HG02981 (cell line): ENCODE measurements around the gene MAPK1.
"Not testable (repeated sequence)": the region's sequence is repeated elsewhere in the genome, so short reads cannot be mapped to it uniquely, and the experiment has no call there.

ENCODE experiments used
- ATAC-seq: cut with Tn5 transposase; IDR thresholded peaks from one replicate; pipeline ENCODE4 v1.9.1; 2021; ENCODE audit warnings: mild to moderate bottlenecking, moderate library complexity; ENCODE audit not compliant: unreplicated experiment

MAPK1 gene

DNA sequence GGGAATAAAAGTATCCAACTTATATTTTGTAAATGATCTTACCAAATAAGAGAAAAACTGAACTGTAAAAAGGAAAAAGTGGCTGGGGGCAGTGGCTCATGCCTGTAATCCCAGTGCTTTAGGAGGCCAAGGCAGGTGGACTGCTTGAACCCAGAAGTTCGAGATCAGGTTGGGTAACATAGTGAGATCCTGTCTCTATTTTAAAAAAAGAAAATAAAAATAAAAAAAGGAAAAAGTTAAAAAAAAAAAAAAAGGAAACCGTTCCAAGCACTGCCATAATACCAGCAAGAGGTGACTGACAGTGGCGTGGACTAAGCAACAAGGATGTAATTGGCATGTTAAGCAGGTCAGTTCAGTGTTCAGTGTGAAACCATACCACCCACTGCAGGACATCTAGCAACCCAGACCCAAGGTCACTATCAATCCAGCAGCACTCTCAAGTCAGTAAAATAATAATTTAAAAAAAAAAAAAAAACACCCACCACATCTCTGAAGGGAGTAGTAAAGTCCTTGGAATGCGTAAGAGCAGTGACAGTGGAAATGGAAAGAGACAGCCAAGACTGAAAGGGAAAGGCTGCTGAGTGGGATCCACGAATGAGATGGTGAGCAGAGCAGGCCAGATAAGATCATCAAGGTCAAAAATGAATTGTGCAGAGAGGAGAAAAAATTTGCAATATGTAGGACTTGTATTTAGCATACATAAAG lies 43.6 kb downstream of the MAPK1 start:
- no peak for ATAC-seq

- no peak for ATAC-seq
Measured at GRCh38 chr22:21819183-21819770, 48.2 kb downstream of the MAPK1 start.

GRCh38 chr22:21818487-21819182 lies 48.8 kb downstream of the MAPK1 start:
- ATAC-seq: no peak

DNA sequence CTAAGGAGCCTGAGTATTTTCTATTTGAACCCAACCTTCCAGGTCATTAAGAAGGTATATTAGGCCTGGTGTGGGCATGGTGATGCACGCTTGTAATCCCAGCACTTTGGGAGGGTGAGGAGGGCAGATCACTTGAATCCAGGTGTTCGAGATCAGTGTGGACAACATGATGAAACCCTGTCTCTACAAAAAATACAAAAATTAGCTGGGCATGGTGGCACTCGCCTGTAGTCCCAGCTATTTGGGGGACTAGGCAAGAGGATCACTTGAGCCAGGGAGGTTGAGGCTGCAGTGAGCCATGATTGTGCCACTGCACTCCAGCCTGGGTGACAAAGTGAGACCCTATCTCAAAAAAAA lies 50.0 kb downstream of the MAPK1 start:
- ATAC-seq: not testable (repeated sequence)

GRCh38 chr22:21816787-21817496 lies 50.5 kb downstream of the MAPK1 start:
- ATAC-seq: peak; percentile 72

- ATAC-seq: no peak
Measured at GRCh38 chr22:21816472-21816786, 51.0 kb downstream of the MAPK1 start.

GRCh38 chr22:21815958-21816357 lies 51.5 kb downstream of the MAPK1 start:
- ATAC-seq: no peak

GRCh38 chr22:21815357-21815756 lies 52.1 kb downstream of the MAPK1 start:
- ATAC-seq: no peak

DNA sequence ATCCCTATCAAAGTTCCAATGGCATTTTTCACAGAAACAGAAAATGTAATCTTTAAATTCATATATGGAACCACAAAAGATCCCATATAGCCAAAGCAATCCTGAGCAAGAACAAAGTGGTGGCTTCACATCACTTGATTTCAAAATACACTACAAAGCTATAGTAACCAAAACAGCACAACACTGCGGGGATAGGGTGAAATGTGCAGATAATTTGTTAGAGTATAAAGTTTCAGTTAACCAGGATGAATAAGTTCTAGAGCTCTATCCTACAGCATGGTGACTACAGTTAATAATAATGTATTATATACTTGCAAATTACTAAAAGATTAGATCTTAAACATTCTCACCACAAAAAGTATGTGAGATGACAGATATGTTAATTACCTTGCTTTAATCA lies 55.5 kb downstream of the MAPK1 start:
- no peak for ATAC-seq

DNA sequence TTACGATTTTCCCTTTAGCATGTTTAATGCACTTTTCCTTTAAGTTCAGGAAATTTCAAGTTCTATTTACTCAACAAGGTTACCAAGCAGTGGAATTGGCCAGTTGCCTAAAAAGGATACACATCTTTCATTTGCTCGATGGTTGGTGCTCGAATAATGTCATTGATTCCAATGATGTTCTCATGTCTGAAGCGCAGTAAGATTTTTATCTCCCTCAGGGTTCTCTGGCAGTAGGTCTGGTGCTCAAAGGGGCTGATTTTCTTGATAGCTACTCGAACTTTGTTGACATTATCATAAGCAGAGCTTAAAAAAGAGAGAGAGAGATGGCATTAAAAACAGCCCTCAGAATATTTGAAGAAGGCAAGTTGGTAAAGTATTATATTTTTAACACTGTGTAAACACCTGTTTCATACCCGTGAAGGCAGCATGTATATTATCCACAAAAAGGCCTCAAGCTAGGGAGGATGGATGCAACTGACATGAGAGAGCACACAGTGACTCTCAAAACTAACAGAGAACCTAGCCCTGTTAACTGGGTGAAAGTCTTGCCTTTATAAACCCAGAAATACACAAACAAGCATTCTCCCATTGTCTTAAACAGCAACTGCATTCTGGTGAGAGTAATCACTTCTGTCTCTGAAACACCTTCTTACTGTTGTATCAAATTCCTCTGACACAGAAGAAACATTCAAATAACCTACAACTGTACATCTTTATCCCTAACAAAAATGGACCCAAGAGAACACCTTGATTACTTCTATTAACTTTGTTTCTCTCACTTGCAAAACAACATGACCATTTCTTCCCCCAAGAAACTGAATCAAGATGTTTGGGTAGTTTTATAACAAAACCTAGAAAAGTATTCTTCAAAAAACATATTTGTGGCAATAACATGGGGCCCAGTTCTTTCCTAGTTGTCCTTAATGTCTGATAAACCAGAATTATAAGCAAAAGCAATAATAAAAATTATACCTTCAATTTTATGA lies 59.6 kb downstream of the MAPK1 start:
- ATAC-seq: no peak

DNA sequence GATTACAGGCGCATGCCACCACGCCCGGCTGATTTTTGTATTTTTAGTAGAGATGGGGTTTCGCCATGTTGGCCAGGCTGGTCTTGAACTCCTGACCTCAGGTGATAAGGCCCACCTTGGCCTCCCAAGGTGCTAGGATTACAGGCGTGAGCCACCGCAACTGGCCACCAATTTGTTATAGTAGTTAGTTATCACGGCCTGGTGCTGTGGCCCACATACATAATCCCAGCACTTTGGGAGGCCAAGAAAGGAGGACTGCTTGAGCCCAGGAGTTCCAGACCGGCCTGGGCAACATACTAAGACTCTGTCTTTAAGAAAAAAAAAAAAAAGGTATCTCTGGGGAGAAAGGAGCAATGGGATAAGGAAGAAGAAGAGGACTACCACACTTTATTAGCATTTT lies 62.1 kb downstream of the MAPK1 start:
- not testable (repeated sequence) for ATAC-seq

DNA sequence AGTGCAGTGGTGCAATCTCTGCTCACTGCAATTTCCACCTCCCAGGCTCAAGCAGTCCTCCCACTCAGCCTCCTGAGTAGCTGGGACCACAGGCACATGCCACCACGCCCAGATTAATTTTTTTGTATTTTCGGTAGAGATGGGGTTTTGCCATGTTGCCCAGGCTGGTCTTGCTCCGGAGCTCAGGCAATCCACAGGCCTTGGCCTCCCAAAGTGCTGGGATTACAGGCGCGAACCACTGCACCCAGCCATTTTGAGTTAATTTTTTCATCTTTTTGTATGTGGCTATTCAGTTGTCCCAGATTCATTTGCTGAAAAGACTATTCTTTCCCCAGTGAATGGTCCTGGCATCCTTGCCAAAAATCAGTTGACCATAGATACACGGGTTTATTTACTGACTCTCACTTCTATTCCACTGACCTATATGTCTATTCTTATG lies 63.6 kb downstream of the MAPK1 start:
- ATAC-seq: no peak

DNA sequence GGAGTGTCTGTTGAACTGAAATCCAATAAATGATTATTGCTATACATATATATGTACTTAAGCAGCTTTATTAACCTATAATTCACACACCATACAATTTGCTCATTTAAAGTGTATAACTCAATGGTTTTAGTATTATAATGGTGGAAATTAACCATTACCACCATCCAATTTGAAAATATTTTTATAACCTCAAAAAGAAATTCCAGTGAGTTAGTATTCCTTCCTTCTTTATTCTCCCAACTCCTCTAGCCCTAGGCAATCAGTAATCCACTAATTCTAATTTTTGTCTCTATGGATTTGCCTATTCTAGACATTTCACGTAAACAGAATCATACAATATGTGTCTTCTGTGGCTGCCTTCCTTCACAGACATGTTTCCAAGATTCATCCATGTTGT lies 64.8 kb downstream of the MAPK1 start:
- ATAC-seq: no peak

GRCh38 chr22:21802056-21802455 lies 65.4 kb downstream of the MAPK1 start:
- ATAC-seq: no peak

DNA sequence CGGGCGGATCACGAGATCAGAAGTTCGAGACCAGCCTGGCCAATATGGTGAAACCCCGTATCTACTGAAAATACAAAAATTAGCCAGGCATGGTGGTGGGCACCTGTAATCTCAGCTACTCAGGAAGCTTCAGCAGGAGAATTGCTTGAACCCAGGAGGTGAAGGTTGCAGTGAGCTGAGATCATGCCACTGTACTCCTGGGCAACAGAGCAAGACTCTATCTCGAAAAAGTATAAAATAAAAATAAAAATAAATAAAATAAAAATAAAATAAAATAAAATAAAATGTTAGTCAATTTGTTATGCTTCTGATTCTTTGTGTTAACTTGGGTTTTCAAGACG lies 66.2 kb downstream of the MAPK1 start:
- ATAC-seq: not testable (repeated sequence)

- no peak for ATAC-seq
Measured at GRCh38 chr22:21800552-21801303, 66.7 kb downstream of the MAPK1 start.

DNA sequence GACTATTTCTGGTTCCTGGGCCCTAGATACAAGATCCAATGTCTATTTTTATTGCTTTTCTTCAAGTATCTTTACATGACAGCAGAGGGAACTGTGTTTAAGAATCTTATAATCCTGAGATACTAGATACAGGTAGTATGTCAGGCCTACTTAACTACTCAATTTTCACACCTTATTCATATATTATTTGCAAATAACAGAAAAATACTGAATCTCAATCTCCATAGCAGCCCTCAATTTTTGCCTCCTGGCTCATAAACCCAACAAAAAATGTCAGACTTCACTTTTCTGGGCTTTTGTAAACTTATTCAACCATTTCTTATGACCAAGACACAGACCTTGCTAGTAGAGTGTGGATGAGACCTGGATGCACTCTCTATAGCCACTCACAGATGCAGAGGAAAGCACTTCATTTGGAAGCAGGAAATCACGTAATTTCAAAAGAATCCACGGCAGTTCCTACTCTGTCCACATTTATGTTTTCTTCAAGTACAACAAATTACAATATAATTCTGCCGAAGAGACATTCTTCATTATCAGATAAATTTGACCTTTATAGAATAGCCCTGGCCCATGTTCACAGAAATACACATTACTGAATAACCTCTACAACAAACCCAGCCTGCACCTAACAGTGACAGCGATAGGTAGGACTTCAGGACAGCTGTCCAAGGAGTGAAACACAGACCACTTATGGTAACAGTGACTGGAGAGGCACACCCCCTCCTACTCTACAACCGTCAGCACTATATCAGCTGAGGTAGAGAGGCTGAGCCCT lies 69.8 kb downstream of the MAPK1 start:
- no peak for ATAC-seq

DNA sequence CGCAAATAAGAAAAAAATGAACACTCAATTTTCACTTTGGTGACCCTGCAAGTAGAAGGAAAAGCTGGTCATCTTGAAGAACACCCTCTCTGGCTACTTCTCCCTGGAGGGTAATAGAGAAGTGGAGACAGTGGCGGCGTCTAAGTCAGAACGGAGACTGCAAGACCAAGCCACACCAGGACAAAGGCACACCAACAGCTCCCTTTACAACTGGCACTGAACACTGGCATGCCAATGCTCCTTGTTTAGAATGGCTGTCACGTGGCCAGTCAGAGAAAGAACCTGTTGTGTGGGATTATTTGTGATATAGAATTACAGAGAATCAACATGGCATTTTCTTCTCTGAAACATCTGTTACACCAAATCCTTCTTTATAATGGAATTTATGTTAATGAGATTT lies 70.6 kb downstream of the MAPK1 start:
- no peak for ATAC-seq

DNA sequence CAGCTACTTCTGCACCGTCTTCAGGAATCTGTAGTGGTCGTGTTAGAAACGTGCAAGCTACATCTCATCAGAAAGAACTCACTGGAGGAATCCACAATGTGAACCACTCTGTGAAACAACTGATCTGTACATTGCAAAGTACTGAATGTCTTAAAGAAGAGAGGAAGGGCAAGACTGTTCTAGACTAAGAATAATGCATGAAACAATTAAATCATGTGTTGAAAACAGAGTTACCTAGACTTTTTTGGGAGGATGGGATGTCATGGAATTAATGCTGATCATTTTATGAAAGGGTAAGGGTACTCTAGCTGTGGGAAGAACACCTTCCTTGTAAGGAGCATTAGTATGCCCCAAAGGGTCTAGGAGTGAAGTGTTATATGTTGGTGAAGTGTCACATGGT lies 71.2 kb downstream of the MAPK1 start:
- no peak for ATAC-seq
